ENCODE measurements around the gene ETV1. TPM values are rescaled to one million over a fixed set of nuclear protein-coding genes. Genes with fewer than 3 reads are reported as not detected.
A peak's percentile ranks its signal among the peaks of the same experiment; 100 is the strongest.

Gene ETV1
- total RNA-seq, 1 experiment from 2014 or later: 45.9 TPM

- no peak for DNase-seq
- Mint-ChIP-seq H3K36me3 (ENCODE audit: insufficient read depth, unreplicated experiment) (no peaks in the 10 kb centered on the region), H3K27me3 (ENCODE audit: unreplicated experiment) (no peaks in the 10 kb centered on the region), H3K4me3 (ENCODE audit: low read depth, unreplicated experiment) (no peak overlapping the region), H3K4me1 (ENCODE audit: low read depth, unreplicated experiment) (peaks cover 15% of the 10 kb centered on the region), H3K9me3 (ENCODE audit: low read depth, unreplicated experiment) (no peaks in the 10 kb centered on the region), H3K27ac (ENCODE audit: unreplicated experiment) (no peak overlapping the region)
- TF ChIP-seq CTCF (IDR thresholded peaks at IDR 0.05; ENCODE audit: unreplicated experiment): no peak
- no TSS peak for BruUV-seq (replicated peaks)
- intact Hi-C loops (cut with micrococcal nuclease; ENCODE audit: unreplicated experiment): no loop called here
- CTCF ChIA-PET: no interaction called here
Observed at GRCh38 chr7:13911909-13912308, 77.6 kb downstream of the ETV1 start.

GRCh38 chr7:13910805-13911551, 78.5 kb downstream of the ETV1 start:
- H3K36me3 Mint-ChIP-seq (ENCODE audit: insufficient read depth, unreplicated experiment): no peaks in the 10 kb centered on the region
- no peak overlapping the region for H3K27ac Mint-ChIP-seq (ENCODE audit: unreplicated experiment)
- BruUV-seq (replicated peaks): no TSS peak
- no peak overlapping the region for H3K4me3 Mint-ChIP-seq (ENCODE audit: low read depth, unreplicated experiment)
- intact Hi-C loops (cut with micrococcal nuclease; ENCODE audit: unreplicated experiment): no loop called here
- no peaks in the 10 kb centered on the region for H3K9me3 Mint-ChIP-seq (ENCODE audit: low read depth, unreplicated experiment)
- no peaks in the 10 kb centered on the region for H3K27me3 Mint-ChIP-seq (ENCODE audit: unreplicated experiment)
- CTCF ChIA-PET: no interaction called here
- no peak for TF ChIP-seq CTCF (IDR thresholded peaks at IDR 0.05; ENCODE audit: unreplicated experiment)
- H3K4me1 Mint-ChIP-seq (ENCODE audit: low read depth, unreplicated experiment): peaks cover 15% of the 10 kb centered on the region
- DNase-seq: no peak

GRCh38 chr7:13908667-13909397, 80.6 kb downstream of the ETV1 start:
- no peaks in the 10 kb centered on the region for H3K27me3 Mint-ChIP-seq (ENCODE audit: unreplicated experiment)
- TF ChIP-seq CTCF (IDR thresholded peaks at IDR 0.05; ENCODE audit: unreplicated experiment): no peak
- peak; percentile 20 for DNase-seq

GRCh38 chr7:13907831-13908230, 81.6 kb downstream of the ETV1 start:
- no peak overlapping the region for H3K4me3 Mint-ChIP-seq (ENCODE audit: low read depth, unreplicated experiment)
- CTCF ChIA-PET: no interaction called here

More at GRCh38 chr7:13908667-13909397, 80.6 kb downstream of the ETV1 start:
- Mint-ChIP-seq H3K9me3 (ENCODE audit: low read depth, unreplicated experiment) (no peaks in the 10 kb centered on the region), H3K4me1 (ENCODE audit: low read depth, unreplicated experiment) (peaks cover 15% of the 10 kb centered on the region), H3K27ac (ENCODE audit: unreplicated experiment) (no peak overlapping the region), H3K36me3 (ENCODE audit: insufficient read depth, unreplicated experiment) (no peaks in the 10 kb centered on the region), H3K4me3 (ENCODE audit: low read depth, unreplicated experiment) (no peak overlapping the region)
- BruUV-seq (replicated peaks): no TSS peak
- intact Hi-C loops (cut with micrococcal nuclease; ENCODE audit: unreplicated experiment): no loop called here
- CTCF ChIA-PET: interaction anchor here (0.6 to 1.8 kb wide), 5 partner anchors 9 to 559 kb away, joined by 3 to 9 read pairs (median 3); no protein-coding TSS in a partner anchor

More at GRCh38 chr7:13907831-13908230, 81.6 kb downstream of the ETV1 start:
- Mint-ChIP-seq H3K9me3 (ENCODE audit: low read depth, unreplicated experiment) (no peaks in the 10 kb centered on the region), H3K36me3 (ENCODE audit: insufficient read depth, unreplicated experiment) (no peaks in the 10 kb centered on the region), H3K4me1 (ENCODE audit: low read depth, unreplicated experiment) (peaks cover 15% of the 10 kb centered on the region), H3K27ac (ENCODE audit: unreplicated experiment) (no peak overlapping the region), H3K27me3 (ENCODE audit: unreplicated experiment) (no peaks in the 10 kb centered on the region)
- no peak for DNase-seq
- no TSS peak for BruUV-seq (replicated peaks)
- intact Hi-C loops (cut with micrococcal nuclease; ENCODE audit: unreplicated experiment): no loop called here
- TF ChIP-seq CTCF (IDR thresholded peaks at IDR 0.05; ENCODE audit: unreplicated experiment): no peak

Measured in Calu3 (cell line).